ENCODE results near the gene ATP8B2. TPM values are rescaled to one million over a fixed set of nuclear protein-coding genes. Genes with fewer than 3 reads are reported as not detected.
"Not testable (repeated sequence)": the region's sequence is repeated elsewhere in the genome, so short reads cannot be mapped to it uniquely, and the experiment has no call there.

The ATP8B2 gene
- total and polyA plus RNA-seq, 10 of the 15 experiments (the other 5 are each of a cell fraction or from before 2014, with no cell fraction given): 0.44 to 61.8 (median 15.0) TPM

DNA sequence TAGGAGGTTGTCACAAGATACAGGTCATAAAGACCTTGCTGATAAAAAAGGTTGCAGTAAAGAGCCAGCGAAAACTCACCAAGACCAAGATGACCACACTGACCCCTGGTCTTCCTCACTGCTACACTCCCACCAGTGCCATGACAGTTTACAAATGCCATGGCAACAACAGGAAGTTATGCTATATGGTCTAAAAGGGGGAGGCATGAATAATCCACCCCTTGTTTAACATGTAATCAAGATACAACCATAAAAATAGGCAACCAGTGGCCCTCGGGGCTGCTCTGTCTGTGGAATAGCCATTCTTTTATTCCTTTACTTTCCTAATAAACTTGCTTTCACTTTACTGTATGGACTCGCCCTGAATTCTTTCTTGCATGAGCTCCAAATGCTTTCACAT lies 11.1 kb upstream of the ATP8B2 start:
- intact Hi-C loops (cut with micrococcal nuclease; ENCODE audit: unreplicated experiment); BruUV-seq (replicated peaks); FAIRE-seq; H4K20me1 ChIP-seq (ENCODE audit: control insufficient read depth, insufficient read depth); H3K27me3 ChIP-seq (replicated peaks in 1 of 2; ENCODE audit: control insufficient read depth in 2 of 2, insufficient read depth in 2 of 2, low read length in 1 of 2); H3K36me3 ChIP-seq (ENCODE audit: control insufficient read depth in 2 of 2, insufficient read depth in 2 of 2, low read length in 1 of 2); ATAC-seq; H3K4me3 ChIP-seq; H3K4me2 ChIP-seq (ENCODE audit: control insufficient read depth, insufficient read depth); in situ Hi-C loops (cut with MboI); H3K27ac ChIP-seq (ENCODE audit: control insufficient read depth, insufficient read depth); RAD21 ChIA-PET (ENCODE audit: unreplicated experiment); H2AFZ ChIP-seq (ENCODE audit: control insufficient read depth, low read depth, low read length); DNase-seq (ENCODE audit: low read depth, low spot score); H3K4me1 ChIP-seq (ENCODE audit: control insufficient read depth, insufficient read depth, low read length); H3K79me2 ChIP-seq (ENCODE audit: control insufficient read depth, insufficient read depth, low read length); POLR2A ChIA-PET; H3K9me3 ChIP-seq (replicated peaks; ENCODE audit: control insufficient read depth, insufficient read depth, low read length); H3K9ac ChIP-seq (ENCODE audit: control insufficient read depth, insufficient read depth, low read length): not testable (repeated sequence)
- CTCF ChIA-PET: interaction anchor here (0.9 to 5.4 kb wide), 4 partner anchors 8 to 21 kb away, joined by 3 to 24 read pairs (median 4); no protein-coding TSS in a partner anchor
- WGBS (ENCODE audit: insufficient coverage, insufficient replicate concordance, low lambda C conversion rate, missing lambda C conversion rate): 35% methylated on average over 3 of the region's 3 CpGs
- SMC1A ChIA-PET (ENCODE audit: uncharacterized antibody, unreplicated experiment): interaction anchor here (1.2 to 1.7 kb wide), 3 partner anchors 9 to 58 kb away, joined by 3 to 5 read pairs (median 4); no protein-coding TSS in a partner anchor

DNA sequence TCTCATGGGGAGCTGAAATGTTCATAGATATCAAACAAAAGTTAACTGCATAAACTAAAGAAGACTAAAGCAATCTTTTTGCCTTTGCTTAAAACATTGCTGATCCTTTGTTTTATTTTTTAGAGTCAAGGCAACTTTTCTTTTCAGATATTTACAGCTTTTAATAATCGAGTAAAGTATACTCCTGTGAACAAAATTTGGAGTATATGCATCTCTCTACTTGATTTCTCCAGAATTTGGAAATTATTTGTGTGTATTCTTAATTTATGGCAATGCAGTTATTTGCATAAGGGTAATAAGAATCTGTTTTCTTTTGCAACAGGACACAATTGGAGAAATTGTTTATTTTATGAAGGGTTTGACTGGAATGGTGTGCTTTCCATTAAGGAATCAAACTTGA lies 8.6 kb upstream of the ATP8B2 start:
- Histone ChIP-seq H3K9me3 (replicated peaks; ENCODE audit: control insufficient read depth, insufficient read depth, low read length) (no peaks in the 10 kb centered on the region), H4K20me1 (ENCODE audit: control insufficient read depth, insufficient read depth) (no peaks in the 10 kb centered on the region), H3K4me3 (no peak overlapping the region), H3K9ac (ENCODE audit: control insufficient read depth, insufficient read depth, low read length) (no peak overlapping the region), H2AFZ (ENCODE audit: control insufficient read depth, low read depth, low read length) (no peak overlapping the region), H3K4me1 (ENCODE audit: control insufficient read depth, insufficient read depth, low read length) (no peaks in the 10 kb centered on the region), H3K79me2 (ENCODE audit: control insufficient read depth, insufficient read depth, low read length) (no peaks in the 10 kb centered on the region), H3K4me2 (ENCODE audit: control insufficient read depth, insufficient read depth) (no peak overlapping the region), H3K27me3 (replicated peaks in 1 of 2; ENCODE audit: control insufficient read depth in 2 of 2, insufficient read depth in 2 of 2, low read length in 1 of 2) (peaks cover 0 to 3% of the 10 kb centered on the region in 2 experiments; a peak in 1 of 4 replicates), H3K36me3 (ENCODE audit: control insufficient read depth in 2 of 2, insufficient read depth in 2 of 2, low read length in 1 of 2) (no peaks in the 10 kb centered on the region), H3K27ac (ENCODE audit: control insufficient read depth, insufficient read depth) (no peak overlapping the region)
- FAIRE-seq (no peak), DNase-seq (ENCODE audit: low read depth, low spot score) (no peak), ATAC-seq (no peak)
- intact Hi-C loops (cut with micrococcal nuclease; ENCODE audit: unreplicated experiment): no loop called here
- TF ChIP-seq CHD2 (IDR thresholded peaks at IDR 0.05; ENCODE audit: borderline replicate concordance, low read depth, low read length) (no peak), KDM1A (IDR thresholded peaks at IDR 0.05; ENCODE audit: borderline replicate concordance) (no peak), RELA (IDR thresholded peaks at IDR 0.05; ENCODE audit: borderline replicate concordance, partially characterized antibody) (no peak), EGR1 (IDR thresholded peaks at IDR 0.05; ENCODE audit: borderline replicate concordance in 1 of 2, low read depth in 2 of 2, low read length in 2 of 2) (no peak), YY1 (IDR thresholded peaks at IDR 0.05; ENCODE audit: low read depth, low read length) (no peak), RBBP5 (conservative IDR thresholded peaks at IDR 0.05) (no peak), BHLHE40 (IDR thresholded peaks at IDR 0.05; ENCODE audit: borderline replicate concordance in 1 of 2, low read depth in 2 of 2, low read length in 1 of 2) (no peak), FOXK2 (IDR thresholded peaks at IDR 0.05) (no peak), EED (IDR thresholded peaks at IDR 0.05; ENCODE audit: low read depth) (no peak)
- TF ChIP-seq, protein P1, sequence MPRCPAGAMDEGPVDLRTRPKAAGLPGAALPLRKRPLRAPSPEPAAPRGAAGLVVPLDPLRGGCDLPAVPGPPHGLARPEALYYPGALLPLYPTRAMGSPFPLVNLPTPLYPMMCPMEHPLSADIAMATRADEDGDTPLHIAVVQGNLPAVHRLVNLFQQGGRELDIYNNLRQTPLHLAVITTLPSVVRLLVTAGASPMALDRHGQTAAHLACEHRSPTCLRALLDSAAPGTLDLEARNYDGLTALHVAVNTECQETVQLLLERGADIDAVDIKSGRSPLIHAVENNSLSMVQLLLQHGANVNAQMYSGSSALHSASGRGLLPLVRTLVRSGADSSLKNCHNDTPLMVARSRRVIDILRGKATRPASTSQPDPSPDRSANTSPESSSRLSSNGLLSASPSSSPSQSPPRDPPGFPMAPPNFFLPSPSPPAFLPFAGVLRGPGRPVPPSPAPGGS (IDR thresholded peaks at IDR 0.05; ENCODE audit: borderline replicate concordance, insufficient read depth, low read depth, low read length, poor library complexity, severe bottlenecking): no peak
- TF ChIP-seq, protein P2, sequence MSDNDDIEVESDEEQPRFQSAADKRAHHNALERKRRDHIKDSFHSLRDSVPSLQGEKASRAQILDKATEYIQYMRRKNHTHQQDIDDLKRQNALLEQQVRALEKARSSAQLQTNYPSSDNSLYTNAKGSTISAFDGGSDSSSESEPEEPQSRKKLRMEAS (IDR thresholded peaks at IDR 0.05; ENCODE audit: low read depth, low read length): no peak
- in situ Hi-C loops (cut with MboI): no loop called here
- CTCF ChIA-PET: interaction anchor here (0.6 to 5.4 kb wide), 3 partner anchors 9 to 29 kb away, joined by 3 to 24 read pairs (median 3); no protein-coding TSS in a partner anchor
- 19% methylated on average over 1 of the region's 1 CpG for WGBS (ENCODE audit: insufficient coverage, insufficient replicate concordance, low lambda C conversion rate, missing lambda C conversion rate)
- SMC1A ChIA-PET (ENCODE audit: uncharacterized antibody, unreplicated experiment): interaction anchor here (1.6 kb wide), 1 partner anchor 117 kb away, joined by 3 read pairs; no protein-coding TSS in a partner anchor
- BruUV-seq (replicated peaks): no TSS peak
- POLR2A ChIA-PET: no interaction called here
- RAD21 ChIA-PET (ENCODE audit: unreplicated experiment): no interaction called here
